Ovary (tissue), 9 donors: ENCODE results near the gene PRC1. TPM values are rescaled to one million over a fixed set of nuclear protein-coding genes. Genes with fewer than 3 reads are reported as not detected.

Experiments
- DNase-seq, 5 donors: peaks; one replicate each; pipeline ENCODE4 v3.0.0-alpha.2; 2019 to 2020
- H3K27ac ChIP-seq, 2 donors: fragments of 200-600 bp; one replicate each; pipeline versions ENCODE4 v1.5.1 to v1.8.0; 2019 to 2022
- H3K27me3 ChIP-seq: fragments of 200-600 bp; one replicate; pipeline ENCODE4 v1.8.0; 2022
- H3K36me3 ChIP-seq: fragments of 200-600 bp; sonication (generic); one replicate; pipeline ENCODE4 v1.5.1; 2019
- H3K4me1 ChIP-seq: one replicate; pipeline ENCODE4 v1.8.1; 2013; ENCODE audit warnings: mild to moderate bottlenecking, moderate library complexity; ENCODE audit not compliant: insufficient read depth
- H3K4me3 ChIP-seq: fragments of 200-600 bp; sonication (generic); one replicate; pipeline ENCODE4 v1.5.1; 2017
- H3K9me3 ChIP-seq, 2 donors: fragments of 200-600 bp in 1 of 2; sonication (generic) in 1 of 2; one replicate each; pipeline versions ENCODE4 v1.5.1 to v1.8.1; 2013 to 2019; ENCODE audit warnings: mild to moderate bottlenecking in 1 of 2, moderate library complexity in 1 of 2
- EP300 ChIP-seq: sonication (generic); formaldehyde crosslinking; IDR thresholded peaks from one replicate; pipeline ENCODE4 v1.6.1; 2017; ENCODE audit warnings: antibody characterized with exemption
- POLR2A ChIP-seq: fragments of 450-650 bp; IDR thresholded peaks from one replicate; pipeline ENCODE4 v1.6.1; 2017; ENCODE audit warnings: antibody characterized with exemption, mild to moderate bottlenecking, moderate library complexity
- WGBS, 3 donors: extraction: QIAGEN DNeasy Blood & Tissue Kit in 1 of 3; methylation state at CpG; one replicate each; pipeline versions ENCODE4 v1.1.5 to v1.1.7; 2013 to 2017; 5-methylcytosine and 5-hydroxymethylcytosine counted together
- intact Hi-C, 4 donors: fragments of 100-400 bp; cut with DNase I; formaldehyde crosslinking; loops; one replicate each; pipeline versions ENCODE4 v1.11.0 to v1.15.1; 2022 to 2023
- polyA plus RNA-seq, 2 donors: library from polyadenylated mRNA; stranded (reverse); fragments of 200-250 nt in 1 of 2; fragments of 350-450 nt in 1 of 2; fragmentation: Illumina TruSeq in 1 of 2; extraction: RNeasy Lipid Tissue Mini Kit (QIAGEN cat#74804) in 1 of 2; gene quantifications; one replicate each; pipeline ENCODE4 v1.2.3, GENCODE V29; 2013 to 2014
- total RNA-seq, 7 donors: library from RNA; depleted of rRNA in 2 of 7; stranded (reverse); fragments of >200 nt in 2 of 7; fragmentation: NEBNext Ultra II Directional in 3 of 7; extraction: Animal tissue kit (Norgen Biotek cat#: 25700) in 3 of 7; gene quantifications; one replicate each; pipeline versions ENCODE4 v1.1.0 to v1.2.4, GENCODE V29; 2016 to 2023
- TF ChIP-seq, protein P1 (sequence below), 3 donors: fragments of 450-650 bp in 2 of 3; fragments of 200-600 bp in 1 of 3; IDR thresholded peaks; one replicate each; pipeline versions ENCODE4 v1.5.1 to v1.8.0; 2016 to 2022; ENCODE audit warnings: antibody characterized with exemption in 3 of 3, mild to moderate bottlenecking in 1 of 3
- donor health status: DM: no; HTN: no; CAD: no; lungs with moderate emphysema.
- donor health status: DM: no; HTN: no; CAD: no.
- donor health status: Bipolar disorder and iron deficiency.
- donor health status: DM: yes; HTN: yes; CAD: no.
- donor health status: DM: no; HTN: no; CAD: no.
- donor health status: DM: yes; HTN: yes; CAD: no.

PRC1 gene
- total and polyA plus RNA-seq, 9 donors: 5.7 to 13.2 (median 6.8) TPM

- intact Hi-C loops: no loop called here
- no peaks in the 10 kb centered on the region for H3K36me3 ChIP-seq
- 76 to 83% (median 82%) methylated on average over 6 of the region's 6 CpGs for WGBS, 3 donors
Measured at GRCh38 chr15:90988296-90988695, 6.0 kb downstream of the PRC1 start.

DNA sequence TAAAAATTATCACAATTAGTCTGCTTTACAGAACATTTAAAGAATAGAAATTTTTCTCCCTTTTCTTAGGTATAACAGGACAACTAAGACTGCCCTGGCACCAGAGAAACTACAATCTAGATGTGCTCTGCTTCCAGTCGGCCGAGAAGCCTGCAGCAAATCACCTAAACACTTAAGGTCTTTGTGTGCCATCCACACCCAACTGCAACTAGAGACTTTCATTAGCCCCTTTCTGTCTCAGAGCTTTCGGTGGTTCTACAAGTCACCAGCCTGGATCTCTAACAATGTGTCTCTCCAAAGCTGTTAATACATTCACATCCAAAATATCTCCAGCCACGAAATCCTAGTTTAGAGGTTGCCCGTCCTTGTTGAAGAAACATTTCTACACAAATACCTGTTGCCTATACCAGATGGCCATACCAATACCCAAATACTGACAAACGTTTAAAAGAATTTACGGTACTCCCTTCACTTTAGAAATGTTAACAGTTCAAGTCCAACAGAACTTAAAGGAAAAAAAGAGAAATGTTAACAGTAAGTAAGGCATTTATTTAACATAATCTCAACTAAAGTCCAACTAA lies 6.7 kb downstream of the PRC1 start:
- 70 to 72% (median 72%) methylated on average over 7 of the region's 7 CpGs for WGBS, 3 donors
- no peak overlapping the region for H3K4me3 ChIP-seq
- intact Hi-C loops: no loop called here
- no peak overlapping the region for H3K27ac ChIP-seq
- H3K9me3 ChIP-seq: no peaks in the 10 kb centered on the region
- no peaks in the 10 kb centered on the region for H3K36me3 ChIP-seq
- TF ChIP-seq, protein P1, sequence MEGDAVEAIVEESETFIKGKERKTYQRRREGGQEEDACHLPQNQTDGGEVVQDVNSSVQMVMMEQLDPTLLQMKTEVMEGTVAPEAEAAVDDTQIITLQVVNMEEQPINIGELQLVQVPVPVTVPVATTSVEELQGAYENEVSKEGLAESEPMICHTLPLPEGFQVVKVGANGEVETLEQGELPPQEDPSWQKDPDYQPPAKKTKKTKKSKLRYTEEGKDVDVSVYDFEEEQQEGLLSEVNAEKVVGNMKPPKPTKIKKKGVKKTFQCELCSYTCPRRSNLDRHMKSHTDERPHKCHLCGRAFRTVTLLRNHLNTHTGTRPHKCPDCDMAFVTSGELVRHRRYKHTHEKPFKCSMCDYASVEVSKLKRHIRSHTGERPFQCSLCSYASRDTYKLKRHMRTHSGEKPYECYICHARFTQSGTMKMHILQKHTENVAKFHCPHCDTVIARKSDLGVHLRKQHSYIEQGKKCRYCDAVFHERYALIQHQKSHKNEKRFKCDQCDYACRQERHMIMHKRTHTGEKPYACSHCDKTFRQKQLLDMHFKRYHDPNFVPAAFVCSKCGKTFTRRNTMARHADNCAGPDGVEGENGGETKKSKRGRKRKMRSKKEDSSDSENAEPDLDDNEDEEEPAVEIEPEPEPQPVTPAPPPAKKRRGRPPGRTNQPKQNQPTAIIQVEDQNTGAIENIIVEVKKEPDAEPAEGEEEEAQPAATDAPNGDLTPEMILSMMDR (IDR thresholded peaks at IDR 0.05): no peak
- TF ChIP-seq POLR2A (no peak), EP300 (no peak)
- H3K4me1 ChIP-seq: no peaks in the 10 kb centered on the region
- no peaks in the 10 kb centered on the region for H3K27me3 ChIP-seq
- DNase-seq: no peak

More at GRCh38 chr15:90988296-90988695, 6.0 kb downstream of the PRC1 start:
- H3K4me3 ChIP-seq: no peak overlapping the region
- no peaks in the 10 kb centered on the region for H3K4me1 ChIP-seq
- no peaks in the 10 kb centered on the region for H3K27me3 ChIP-seq
- no peaks in the 10 kb centered on the region for H3K9me3 ChIP-seq
- H3K27ac ChIP-seq: no peak overlapping the region
- TF ChIP-seq POLR2A (no peak), EP300 (no peak)
- TF ChIP-seq, protein P1 (IDR thresholded peaks at IDR 0.05): no peak
- DNase-seq: no peak

DNA sequence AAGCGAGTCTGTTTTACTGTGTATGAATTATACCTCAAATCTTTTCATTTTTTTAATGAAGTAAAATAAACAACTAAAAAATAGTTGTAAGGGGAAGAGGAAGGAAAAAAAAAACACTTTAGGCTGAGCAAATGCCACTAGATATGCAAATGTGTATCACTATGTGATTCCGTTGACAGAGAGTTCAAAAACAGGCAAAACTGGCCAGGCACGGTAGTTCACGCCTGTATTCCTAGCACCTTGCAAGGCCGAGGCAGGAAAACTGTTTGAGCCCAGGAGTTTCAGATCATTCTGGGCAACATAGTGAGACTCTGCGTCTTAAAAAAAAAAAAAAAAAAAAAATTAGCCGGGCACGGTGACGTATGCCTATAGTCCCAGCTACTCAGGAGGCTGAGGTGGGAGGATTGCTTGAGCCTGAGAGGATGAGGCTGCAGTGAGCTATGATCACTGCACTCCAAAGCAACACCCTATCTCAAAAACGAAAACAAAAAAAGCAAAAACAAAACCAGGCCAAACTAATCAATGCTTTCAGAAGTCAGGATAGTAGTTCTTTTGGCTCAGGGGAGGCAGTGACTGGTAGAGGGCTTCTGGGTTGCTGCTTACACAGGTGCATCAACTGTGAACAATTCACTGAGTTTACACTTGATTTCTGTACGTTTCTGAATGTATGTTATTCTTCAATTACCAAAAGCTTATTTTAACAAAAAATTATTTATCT lies 7.4 kb downstream of the PRC1 start:
- Histone ChIP-seq H3K9me3 (no peaks in the 10 kb centered on the region), H3K4me1 (no peaks in the 10 kb centered on the region), H3K4me3 (no peak overlapping the region), H3K36me3 (no peaks in the 10 kb centered on the region), H3K27me3 (no peaks in the 10 kb centered on the region), H3K27ac (no peak overlapping the region)
- intact Hi-C loops: no loop called here
- DNase-seq: no peak
- WGBS, 3 donors: 81 to 84% (median 81%) methylated on average over 11 of the region's 11 CpGs
- TF ChIP-seq EP300: no peak
- TF ChIP-seq POLR2A: no peak
- TF ChIP-seq, protein P1 (IDR thresholded peaks at IDR 0.05): no peak

DNA sequence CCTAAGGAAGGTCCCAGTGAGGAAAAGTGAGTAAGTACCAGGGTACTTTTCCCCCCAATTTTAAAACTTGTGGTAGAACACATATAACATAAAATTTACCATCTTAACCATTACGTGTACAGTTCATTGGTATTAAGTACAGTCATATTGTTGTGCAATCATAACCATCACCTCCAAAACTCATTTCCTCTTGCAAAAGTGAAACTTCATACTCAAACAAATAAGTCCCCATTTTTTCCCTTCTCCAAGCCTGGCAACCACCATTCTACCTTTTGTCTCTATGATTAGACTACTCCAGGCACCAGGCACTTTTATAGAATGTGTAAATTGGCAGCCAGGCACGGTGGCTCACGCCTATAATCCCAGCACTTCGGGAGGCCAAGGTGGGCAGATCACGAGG lies 12.2 kb downstream of the PRC1 start:
- WGBS, 3 donors: 93 to 95% (median 94%) methylated on average over 5 of the region's 5 CpGs
- intact Hi-C loops: no loop called here
- no peak overlapping the region for H3K4me3 ChIP-seq
- TF ChIP-seq, protein P1 (IDR thresholded peaks at IDR 0.05): no peak
- no peak for TF ChIP-seq POLR2A
- H3K36me3 ChIP-seq: no peaks in the 10 kb centered on the region
- no peaks in the 10 kb centered on the region for H3K27me3 ChIP-seq
- H3K4me1 ChIP-seq: no peaks in the 10 kb centered on the region
- H3K9me3 ChIP-seq: no peaks in the 10 kb centered on the region
- H3K27ac ChIP-seq: no peak overlapping the region
- DNase-seq: no peak
